ENCODE measurements around the gene GFY. TPM values are rescaled to one million over a fixed set of nuclear protein-coding genes. Genes with fewer than 3 reads are reported as not detected.

The GFY gene
- total RNA-seq, 4 donors from 2014 or later = not detected

- intact Hi-C loops (cut with DNase I) = no loop called here
- no peaks in the 10 kb centered on the region for H3K36me3 ChIP-seq
- peaks cover 0 to 55% (median 0%) of the 10 kb centered on the region in 4 donors for H3K27me3 ChIP-seq
- H3K9me3 ChIP-seq = no peaks in the 10 kb centered on the region
- H3K27ac ChIP-seq = no peak overlapping the region
- no peak for DNase-seq
- H3K4me3 ChIP-seq = no peak overlapping the region
- no peaks in the 10 kb centered on the region for H3K4me1 ChIP-seq
- TF ChIP-seq, protein P1, sequence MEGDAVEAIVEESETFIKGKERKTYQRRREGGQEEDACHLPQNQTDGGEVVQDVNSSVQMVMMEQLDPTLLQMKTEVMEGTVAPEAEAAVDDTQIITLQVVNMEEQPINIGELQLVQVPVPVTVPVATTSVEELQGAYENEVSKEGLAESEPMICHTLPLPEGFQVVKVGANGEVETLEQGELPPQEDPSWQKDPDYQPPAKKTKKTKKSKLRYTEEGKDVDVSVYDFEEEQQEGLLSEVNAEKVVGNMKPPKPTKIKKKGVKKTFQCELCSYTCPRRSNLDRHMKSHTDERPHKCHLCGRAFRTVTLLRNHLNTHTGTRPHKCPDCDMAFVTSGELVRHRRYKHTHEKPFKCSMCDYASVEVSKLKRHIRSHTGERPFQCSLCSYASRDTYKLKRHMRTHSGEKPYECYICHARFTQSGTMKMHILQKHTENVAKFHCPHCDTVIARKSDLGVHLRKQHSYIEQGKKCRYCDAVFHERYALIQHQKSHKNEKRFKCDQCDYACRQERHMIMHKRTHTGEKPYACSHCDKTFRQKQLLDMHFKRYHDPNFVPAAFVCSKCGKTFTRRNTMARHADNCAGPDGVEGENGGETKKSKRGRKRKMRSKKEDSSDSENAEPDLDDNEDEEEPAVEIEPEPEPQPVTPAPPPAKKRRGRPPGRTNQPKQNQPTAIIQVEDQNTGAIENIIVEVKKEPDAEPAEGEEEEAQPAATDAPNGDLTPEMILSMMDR (IDR thresholded peaks at IDR 0.05) = no peak
- no peak for TF ChIP-seq POLR2A (IDR thresholded peaks at IDR 0.05)
- 40 to 57% methylated on average over 1 to 5 of the region's 15 CpGs for WGBS, 2 donors
Measured at GRCh38 chr19:49415102-49415809, 9.9 kb upstream of the GFY start.

GRCh38 chr19:49415810-49416200 is 9.4 kb upstream of the GFY start:
- TF ChIP-seq POLR2A (IDR thresholded peaks at IDR 0.05) = no peak
- TF ChIP-seq, protein P1 (IDR thresholded peaks at IDR 0.05) = no peak
- no peak for DNase-seq
- intact Hi-C loops (cut with DNase I) = no loop called here
- no peaks in the 10 kb centered on the region for H3K9me3 ChIP-seq
- peaks cover 0 to 5% (median 1%) of the 10 kb centered on the region in 3 donors for H3K4me1 ChIP-seq
- H3K4me3 ChIP-seq = no peak overlapping the region
- H3K36me3 ChIP-seq = no peaks in the 10 kb centered on the region
- peaks cover 0 to 61% (median under 1%) of the 10 kb centered on the region in 4 donors for H3K27me3 ChIP-seq
- no peak overlapping the region for H3K27ac ChIP-seq
- 80 to 83% methylated on average over 2 of the region's 2 CpGs for WGBS, 2 donors

- intact Hi-C loops (cut with DNase I) = no loop called here
- WGBS, 2 donors = 49 to 64% methylated on average over 2 to 4 of the region's 7 CpGs
- peaks cover 0 to 74% (median 12%) of the 10 kb centered on the region in 4 donors for H3K27me3 ChIP-seq
Measured at GRCh38 chr19:49417088-49417487, 8.1 kb upstream of the GFY start.

GRCh38 chr19:49418511-49418910 is 6.7 kb upstream of the GFY start:
- WGBS, 2 donors = 68 to 90% methylated on average over 5 of the region's 5 CpGs
- peaks cover 17 to 32% (median 22%) of the 10 kb centered on the region in 3 donors for H3K4me1 ChIP-seq
- H3K4me3 ChIP-seq = no peak overlapping the region
- intact Hi-C loops (cut with DNase I) = no loop called here
- no peaks in the 10 kb centered on the region for H3K9me3 ChIP-seq
- peaks cover 7 to 88% (median 24%) of the 10 kb centered on the region in 4 donors for H3K27me3 ChIP-seq
- no peak overlapping the region for H3K27ac ChIP-seq
- no peak for TF ChIP-seq POLR2A (IDR thresholded peaks at IDR 0.05)
- TF ChIP-seq, protein P1 (IDR thresholded peaks at IDR 0.05) = no peak
- no peak for DNase-seq
- no peaks in the 10 kb centered on the region for H3K36me3 ChIP-seq

More at GRCh38 chr19:49417088-49417487, 8.1 kb upstream of the GFY start:
- Histone ChIP-seq H3K27ac (no peak overlapping the region), H3K36me3 (no peaks in the 10 kb centered on the region), H3K4me3 (no peak overlapping the region), H3K9me3 (no peaks in the 10 kb centered on the region), H3K4me1 (peaks cover 5 to 18% (median 9%) of the 10 kb centered on the region in 3 donors)
- DNase-seq = no peak
- no peak for TF ChIP-seq POLR2A (IDR thresholded peaks at IDR 0.05)
- TF ChIP-seq, protein P1 (IDR thresholded peaks at IDR 0.05) = no peak

- no peaks in the 10 kb centered on the region for H3K9me3 ChIP-seq
- no peaks in the 10 kb centered on the region for H3K36me3 ChIP-seq
- H3K4me1 ChIP-seq = peaks cover 17 to 36% (median 24%) of the 10 kb centered on the region in 3 donors
- H3K4me3 ChIP-seq = no peak overlapping the region
- no peak overlapping the region for H3K27ac ChIP-seq
- TF ChIP-seq, protein P1 (IDR thresholded peaks at IDR 0.05) = no peak
- no peak for TF ChIP-seq POLR2A (IDR thresholded peaks at IDR 0.05)
- intact Hi-C loops (cut with DNase I) = no loop called here
- no peak for DNase-seq
- peaks cover 11 to 95% (median 28%) of the 10 kb centered on the region in 4 donors for H3K27me3 ChIP-seq
- 74% methylated on average over 2 of the region's 2 CpGs; no CpG with 5 or more reads in 1 of the 2 donors for WGBS, 2 donors
Measured at GRCh38 chr19:49419173-49419572, 6.0 kb upstream of the GFY start.
